ENCODE measurements around the gene DPP6. TPM values are rescaled to one million over a fixed set of nuclear protein-coding genes. Genes with fewer than 3 reads are reported as not detected.

Gene DPP6
- total and polyA plus RNA-seq, 2 donors (not counting 1 experiment from before 2014, with no cell fraction given): not detected

- no peak for DNase-seq
- no peak for ATAC-seq (ENCODE audit: low read depth)
- TF ChIP-seq EZH2 (IDR thresholded peaks at IDR 0.05; ENCODE audit: borderline replicate concordance, insufficient read depth, low read depth, low read length, poor library complexity, severe bottlenecking): no peak
- no peak for TF ChIP-seq CTCF (IDR thresholded peaks at IDR 0.05)
- H3K79me2 ChIP-seq (ENCODE audit: control insufficient read depth, insufficient read depth, low read length): no peaks in the 10 kb centered on the region
- H3K9me3 ChIP-seq (ENCODE audit: control extremely low read depth in 1 of 3, control insufficient read depth in 2 of 3, insufficient read depth in 1 of 3, low read length in 2 of 3): peaks cover 0 to 2% (median 0%) of the 10 kb centered on the region in 3 donors
- Mint-ChIP-seq H3K4me1 (no peaks in the 10 kb centered on the region), H3K27me3 (no peaks in the 10 kb centered on the region), H3K9me3 (ENCODE audit: insufficient read depth) (peaks cover 2% of the 10 kb centered on the region), H3K27ac (no peak overlapping the region), H3K4me3 (no peak overlapping the region)
- ChIA-PET CTCF (no interaction called here), POLR2A (no interaction called here)
- no peak overlapping the region for H2AFZ ChIP-seq (ENCODE audit: insufficient read depth, low read depth, low read length, poor library complexity, severe bottlenecking)
- no CpG with 5 or more reads among the region's 1 CpG for WGBS (ENCODE audit: insufficient coverage)
- H3K9ac ChIP-seq (ENCODE audit: low read length): no peak overlapping the region
- no peaks in the 10 kb centered on the region for H4K20me1 ChIP-seq (ENCODE audit: control insufficient read depth, insufficient read depth, low read length, poor library complexity, severe bottlenecking)
- intact Hi-C loops (cut with micrococcal nuclease): no loop called here
- no peak overlapping the region for H3K4me3 ChIP-seq (ENCODE audit: control extremely low read depth in 1 of 5, extremely low read depth in 1 of 5, insufficient read depth in 1 of 5, low read depth in 2 of 5, low read length in 4 of 5)
- no peaks in the 10 kb centered on the region for H3K27me3 ChIP-seq (replicated peaks in 1 of 4; ENCODE audit: control extremely low read depth in 1 of 4, control insufficient read depth in 3 of 4, insufficient read depth in 4 of 4, low read length in 3 of 4)
- no peak overlapping the region for H3K27ac ChIP-seq (ENCODE audit: low read length in 2 of 2)
- no peaks in the 10 kb centered on the region for H3K36me3 ChIP-seq (replicated peaks in 1 of 2; ENCODE audit: control extremely low read depth in 1 of 2, control insufficient read depth in 1 of 2, extremely low read depth in 1 of 2, insufficient read depth in 2 of 2, low read length in 1 of 2)
- H3K4me1 ChIP-seq (ENCODE audit: control insufficient read depth in 2 of 2, insufficient read depth in 2 of 2, low read length in 2 of 2): no peaks in the 10 kb centered on the region
- no peak overlapping the region for H3K4me2 ChIP-seq (replicated peaks; ENCODE audit: low read depth, low read length, poor library complexity, severe bottlenecking)
Observed at GRCh38 chr7:154685564-154685901, 633.3 kb downstream of the DPP6 start.

- ChIA-PET CTCF (no interaction called here), POLR2A (no interaction called here)
- H3K4me2 ChIP-seq (replicated peaks; ENCODE audit: low read depth, low read length, poor library complexity, severe bottlenecking): no peak overlapping the region
- no peak for DNase-seq
- ATAC-seq (ENCODE audit: low read depth): no peak
- no peak overlapping the region for H3K4me3 ChIP-seq (ENCODE audit: control extremely low read depth in 1 of 5, extremely low read depth in 1 of 5, insufficient read depth in 1 of 5, low read depth in 2 of 5, low read length in 4 of 5)
- H3K4me1 ChIP-seq (ENCODE audit: control insufficient read depth in 2 of 2, insufficient read depth in 2 of 2, low read length in 2 of 2): no peaks in the 10 kb centered on the region
- Mint-ChIP-seq H3K27me3 (no peaks in the 10 kb centered on the region), H3K9me3 (ENCODE audit: insufficient read depth) (no peaks in the 10 kb centered on the region), H3K4me1 (no peaks in the 10 kb centered on the region), H3K27ac (no peak overlapping the region), H3K4me3 (no peak overlapping the region)
- no peaks in the 10 kb centered on the region for H3K79me2 ChIP-seq (ENCODE audit: control insufficient read depth, insufficient read depth, low read length)
- no peak overlapping the region for H3K9ac ChIP-seq (ENCODE audit: low read length)
- no peak for TF ChIP-seq EZH2 (IDR thresholded peaks at IDR 0.05; ENCODE audit: borderline replicate concordance, insufficient read depth, low read depth, low read length, poor library complexity, severe bottlenecking)
- no peak for TF ChIP-seq CTCF (IDR thresholded peaks at IDR 0.05)
- no peaks in the 10 kb centered on the region for H3K27me3 ChIP-seq (replicated peaks in 1 of 4; ENCODE audit: control extremely low read depth in 1 of 4, control insufficient read depth in 3 of 4, insufficient read depth in 4 of 4, low read length in 3 of 4)
- intact Hi-C loops (cut with micrococcal nuclease): no loop called here
- H3K36me3 ChIP-seq (replicated peaks in 1 of 2; ENCODE audit: control extremely low read depth in 1 of 2, control insufficient read depth in 1 of 2, extremely low read depth in 1 of 2, insufficient read depth in 2 of 2, low read length in 1 of 2): no peaks in the 10 kb centered on the region
- H2AFZ ChIP-seq (ENCODE audit: insufficient read depth, low read depth, low read length, poor library complexity, severe bottlenecking): no peak overlapping the region
- H3K27ac ChIP-seq (ENCODE audit: low read length in 2 of 2): no peak overlapping the region
- 93% methylated on average over 3 of the region's 4 CpGs for WGBS (ENCODE audit: insufficient coverage)
- H4K20me1 ChIP-seq (ENCODE audit: control insufficient read depth, insufficient read depth, low read length, poor library complexity, severe bottlenecking): no peaks in the 10 kb centered on the region
- H3K9me3 ChIP-seq (ENCODE audit: control extremely low read depth in 1 of 3, control insufficient read depth in 2 of 3, insufficient read depth in 1 of 3, low read length in 2 of 3): peaks cover 0 to 2% (median 0%) of the 10 kb centered on the region in 3 donors
Observed at GRCh38 chr7:154686305-154686704, 634.1 kb downstream of the DPP6 start.

Data from B cell (primary cell).